Activated CD4-positive, alpha-beta T cell treated with anti-CD3 and anti-CD28 coated beads, Interleukin-10, Interleukin-2, amounts not matched to agents 100 ng/mL and 50 ng/mL, durations not matched to agents 16 hours and 8 hours (primary cell): Measurements from ENCODE around the gene COX15.
"Not testable (repeated sequence)": the region's sequence is repeated elsewhere in the genome, so short reads cannot be mapped to it uniquely, and the experiment has no call there.

Experiments
- DNase-seq: peaks from one replicate; pipeline ENCODE4 v3.0.0-alpha.2; 2020

The COX15 gene

GRCh38 chr10:99740933-99741559 lies 9.1 kb upstream of the COX15 start:
- DNase-seq = no peak

GRCh38 chr10:99740260-99740659 lies 8.3 kb upstream of the COX15 start:
- no peak for DNase-seq

- not testable (repeated sequence) for DNase-seq
Observed at GRCh38 chr10:99734111-99734510, 2.2 kb upstream of the COX15 start.

- DNase-seq = no peak
Observed at GRCh38 chr10:99733366-99733765, 1.4 kb upstream of the COX15 start.

GRCh38 chr10:99731306-99732032 lies 458 bp downstream of the COX15 start:
- no peak for DNase-seq

GRCh38 chr10:99730026-99730425 lies 1.9 kb downstream of the COX15 start:
- no peak for DNase-seq

- no peak for DNase-seq
Observed at GRCh38 chr10:99720387-99720786, 11.5 kb downstream of the COX15 start.

GRCh38 chr10:99714446-99714845 lies 17.5 kb downstream of the COX15 start:
- no peak for DNase-seq

- DNase-seq = peak; percentile 61
Observed at GRCh38 chr10:99711129-99711719, 20.7 kb downstream of the COX15 start.

GRCh38 chr10:99709480-99710229 lies 22.3 kb downstream of the COX15 start:
- peak; percentile 59 for DNase-seq

GRCh38 chr10:99708428-99709012 lies 23.4 kb downstream of the COX15 start:
- no peak for DNase-seq

- no peak for DNase-seq
Observed at GRCh38 chr10:99700649-99701048, 31.3 kb downstream of the COX15 start.

- no peak for DNase-seq
Observed at GRCh38 chr10:99698504-99699080, 33.3 kb downstream of the COX15 start.

- no peak for DNase-seq
Observed at GRCh38 chr10:99695761-99696160, 36.2 kb downstream of the COX15 start.

GRCh38 chr10:99693933-99694583 lies 37.9 kb downstream of the COX15 start:
- no peak for DNase-seq

GRCh38 chr10:99689461-99689860 lies 42.5 kb downstream of the COX15 start:
- no peak for DNase-seq

- DNase-seq = no peak
Observed at GRCh38 chr10:99685597-99685967, 46.3 kb downstream of the COX15 start.

- DNase-seq = no peak
Observed at GRCh38 chr10:99682752-99683151, 49.2 kb downstream of the COX15 start.
